ENCODE data around the gene CAP1.

DNA sequence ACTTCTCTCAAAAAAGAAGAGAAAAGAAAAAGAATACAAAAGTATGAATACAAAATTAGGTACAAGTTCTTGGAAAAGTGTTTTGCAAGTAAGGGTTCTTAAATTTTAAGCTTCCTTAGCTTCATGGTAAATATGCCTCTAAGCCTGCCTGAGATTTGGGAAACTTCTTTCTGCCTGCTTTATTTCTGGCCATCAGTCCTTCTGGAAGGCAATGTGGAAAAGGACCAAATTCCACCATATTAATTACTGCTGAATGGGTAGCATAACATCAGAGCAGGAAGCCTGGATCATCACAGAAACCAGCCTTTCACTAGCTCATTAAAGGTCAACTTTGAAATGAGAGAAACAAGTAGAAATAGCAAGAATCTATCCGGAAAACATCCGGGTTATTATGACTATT lies 39.1 kb upstream of the CAP1 start:
- TF ChIP-seq, protein P1, sequence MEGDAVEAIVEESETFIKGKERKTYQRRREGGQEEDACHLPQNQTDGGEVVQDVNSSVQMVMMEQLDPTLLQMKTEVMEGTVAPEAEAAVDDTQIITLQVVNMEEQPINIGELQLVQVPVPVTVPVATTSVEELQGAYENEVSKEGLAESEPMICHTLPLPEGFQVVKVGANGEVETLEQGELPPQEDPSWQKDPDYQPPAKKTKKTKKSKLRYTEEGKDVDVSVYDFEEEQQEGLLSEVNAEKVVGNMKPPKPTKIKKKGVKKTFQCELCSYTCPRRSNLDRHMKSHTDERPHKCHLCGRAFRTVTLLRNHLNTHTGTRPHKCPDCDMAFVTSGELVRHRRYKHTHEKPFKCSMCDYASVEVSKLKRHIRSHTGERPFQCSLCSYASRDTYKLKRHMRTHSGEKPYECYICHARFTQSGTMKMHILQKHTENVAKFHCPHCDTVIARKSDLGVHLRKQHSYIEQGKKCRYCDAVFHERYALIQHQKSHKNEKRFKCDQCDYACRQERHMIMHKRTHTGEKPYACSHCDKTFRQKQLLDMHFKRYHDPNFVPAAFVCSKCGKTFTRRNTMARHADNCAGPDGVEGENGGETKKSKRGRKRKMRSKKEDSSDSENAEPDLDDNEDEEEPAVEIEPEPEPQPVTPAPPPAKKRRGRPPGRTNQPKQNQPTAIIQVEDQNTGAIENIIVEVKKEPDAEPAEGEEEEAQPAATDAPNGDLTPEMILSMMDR (IDR thresholded peaks at IDR 0.05): no peak
- TF ChIP-seq POLR2AphosphoS5 (IDR thresholded peaks at IDR 0.05): no peak
